ENCODE data around the gene NEK1. TPM values are rescaled to one million over a fixed set of nuclear protein-coding genes. Genes with fewer than 3 reads are reported as not detected.

The NEK1 gene
- total and polyA plus RNA-seq, 2 donors (not counting 1 experiment from before 2014, with no cell fraction given), result 3.3 to 21.4 TPM

DNA sequence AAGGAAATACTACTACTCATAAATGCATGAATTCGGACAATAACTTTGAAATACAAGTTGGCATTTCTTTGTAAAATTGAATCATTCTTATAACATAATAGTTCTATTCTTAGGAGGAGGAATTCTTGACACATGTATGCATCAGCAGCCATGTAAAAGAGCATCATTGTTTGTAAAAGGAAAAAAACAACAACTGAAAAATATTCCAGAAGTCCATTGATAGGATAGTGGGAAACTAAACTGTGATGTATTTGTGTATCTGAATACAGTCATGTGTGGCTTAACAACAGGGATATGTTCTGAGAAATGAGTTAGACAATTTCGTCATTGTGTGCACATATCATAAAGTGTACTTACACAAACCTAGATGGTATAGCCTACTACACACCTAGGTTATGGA, 239.6 kb downstream of the NEK1 start:
- Histone ChIP-seq H3K27ac (ENCODE audit: low read length in 2 of 2) (no peak overlapping the region), H4K20me1 (ENCODE audit: control insufficient read depth, insufficient read depth, low read length, poor library complexity, severe bottlenecking) (no peaks in the 10 kb centered on the region), H3K4me2 (replicated peaks; ENCODE audit: low read depth, low read length, poor library complexity, severe bottlenecking) (no peak overlapping the region), H2AFZ (ENCODE audit: insufficient read depth, low read depth, low read length, poor library complexity, severe bottlenecking) (no peak overlapping the region), H3K4me3 (ENCODE audit: control extremely low read depth in 1 of 5, extremely low read depth in 1 of 5, insufficient read depth in 1 of 5, low read depth in 2 of 5, low read length in 4 of 5) (no peak overlapping the region), H3K27me3 (replicated peaks in 1 of 4; ENCODE audit: control extremely low read depth in 1 of 4, control insufficient read depth in 3 of 4, insufficient read depth in 4 of 4, low read length in 3 of 4) (no peaks in the 10 kb centered on the region), H3K9ac (ENCODE audit: low read length) (no peak overlapping the region), H3K36me3 (replicated peaks in 1 of 2; ENCODE audit: control extremely low read depth in 1 of 2, control insufficient read depth in 1 of 2, extremely low read depth in 1 of 2, insufficient read depth in 2 of 2, low read length in 1 of 2) (no peaks in the 10 kb centered on the region), H3K79me2 (ENCODE audit: control insufficient read depth, insufficient read depth, low read length) (no peaks in the 10 kb centered on the region), H3K4me1 (ENCODE audit: control insufficient read depth in 2 of 2, insufficient read depth in 2 of 2, low read length in 2 of 2) (no peaks in the 10 kb centered on the region), H3K9me3 (ENCODE audit: control extremely low read depth in 1 of 3, control insufficient read depth in 2 of 3, insufficient read depth in 1 of 3, low read length in 2 of 3) (peaks cover 6 to 18% (median 17%) of the 10 kb centered on the region in 3 donors)
- no CpG with 5 or more reads among the region's 2 CpGs for WGBS (ENCODE audit: insufficient coverage)
- CTCF ChIA-PET, result no interaction called here
- no peaks in the 10 kb centered on the region for H3K27me3 Mint-ChIP-seq
- H3K9me3 Mint-ChIP-seq (ENCODE audit: insufficient read depth), result peaks cover 5% of the 10 kb centered on the region
- POLR2A ChIA-PET, result no interaction called here
- TF ChIP-seq, protein P1, sequence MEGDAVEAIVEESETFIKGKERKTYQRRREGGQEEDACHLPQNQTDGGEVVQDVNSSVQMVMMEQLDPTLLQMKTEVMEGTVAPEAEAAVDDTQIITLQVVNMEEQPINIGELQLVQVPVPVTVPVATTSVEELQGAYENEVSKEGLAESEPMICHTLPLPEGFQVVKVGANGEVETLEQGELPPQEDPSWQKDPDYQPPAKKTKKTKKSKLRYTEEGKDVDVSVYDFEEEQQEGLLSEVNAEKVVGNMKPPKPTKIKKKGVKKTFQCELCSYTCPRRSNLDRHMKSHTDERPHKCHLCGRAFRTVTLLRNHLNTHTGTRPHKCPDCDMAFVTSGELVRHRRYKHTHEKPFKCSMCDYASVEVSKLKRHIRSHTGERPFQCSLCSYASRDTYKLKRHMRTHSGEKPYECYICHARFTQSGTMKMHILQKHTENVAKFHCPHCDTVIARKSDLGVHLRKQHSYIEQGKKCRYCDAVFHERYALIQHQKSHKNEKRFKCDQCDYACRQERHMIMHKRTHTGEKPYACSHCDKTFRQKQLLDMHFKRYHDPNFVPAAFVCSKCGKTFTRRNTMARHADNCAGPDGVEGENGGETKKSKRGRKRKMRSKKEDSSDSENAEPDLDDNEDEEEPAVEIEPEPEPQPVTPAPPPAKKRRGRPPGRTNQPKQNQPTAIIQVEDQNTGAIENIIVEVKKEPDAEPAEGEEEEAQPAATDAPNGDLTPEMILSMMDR (IDR thresholded peaks at IDR 0.05), result no peak
- TF ChIP-seq EZH2 (IDR thresholded peaks at IDR 0.05; ENCODE audit: borderline replicate concordance, insufficient read depth, low read depth, low read length, poor library complexity, severe bottlenecking), result no peak
- H3K4me3 Mint-ChIP-seq, result no peak overlapping the region
- H3K27ac Mint-ChIP-seq, result no peak overlapping the region
- H3K4me1 Mint-ChIP-seq, result no peaks in the 10 kb centered on the region
- ATAC-seq (ENCODE audit: low read depth), result no peak
- intact Hi-C loops (cut with micrococcal nuclease), result no loop called here
- DNase-seq, result no peak

DNA sequence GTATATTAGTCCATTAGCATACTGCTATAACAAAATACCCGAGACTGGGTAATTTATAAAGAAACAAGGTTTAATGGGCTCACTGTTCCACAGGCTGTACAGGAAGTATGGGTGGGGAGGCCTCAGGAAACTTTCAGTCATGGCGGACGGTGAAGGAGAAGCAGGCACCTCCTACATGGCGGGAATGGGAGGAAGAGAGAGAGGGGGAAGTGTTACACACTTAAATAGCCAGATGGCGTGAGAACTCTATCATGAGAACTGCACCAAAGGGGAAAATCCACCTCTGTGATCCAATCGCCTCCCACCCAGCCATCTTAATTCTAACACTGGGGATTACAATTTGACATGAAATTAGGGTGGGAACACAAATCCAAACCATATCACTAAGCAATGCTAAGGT, 242.7 kb downstream of the NEK1 start:
- Mint-ChIP-seq H3K27ac (no peak overlapping the region), H3K4me1 (no peaks in the 10 kb centered on the region), H3K4me3 (no peak overlapping the region), H3K9me3 (ENCODE audit: insufficient read depth) (peaks cover 4% of the 10 kb centered on the region), H3K27me3 (no peaks in the 10 kb centered on the region)
- Histone ChIP-seq H3K79me2 (ENCODE audit: control insufficient read depth, insufficient read depth, low read length) (no peaks in the 10 kb centered on the region), H3K4me3 (ENCODE audit: control extremely low read depth in 1 of 5, extremely low read depth in 1 of 5, insufficient read depth in 1 of 5, low read depth in 2 of 5, low read length in 4 of 5) (no peak overlapping the region), H3K9ac (ENCODE audit: low read length) (no peak overlapping the region), H4K20me1 (ENCODE audit: control insufficient read depth, insufficient read depth, low read length, poor library complexity, severe bottlenecking) (no peaks in the 10 kb centered on the region), H3K4me1 (ENCODE audit: control insufficient read depth in 2 of 2, insufficient read depth in 2 of 2, low read length in 2 of 2) (no peaks in the 10 kb centered on the region), H3K27me3 (replicated peaks in 1 of 4; ENCODE audit: control extremely low read depth in 1 of 4, control insufficient read depth in 3 of 4, insufficient read depth in 4 of 4, low read length in 3 of 4) (no peaks in the 10 kb centered on the region), H3K27ac (ENCODE audit: low read length in 2 of 2) (no peak overlapping the region), H2AFZ (ENCODE audit: insufficient read depth, low read depth, low read length, poor library complexity, severe bottlenecking) (no peak overlapping the region), H3K9me3 (ENCODE audit: control extremely low read depth in 1 of 3, control insufficient read depth in 2 of 3, insufficient read depth in 1 of 3, low read length in 2 of 3) (peaks cover 1 to 13% (median 5%) of the 10 kb centered on the region in 3 donors), H3K36me3 (replicated peaks in 1 of 2; ENCODE audit: control extremely low read depth in 1 of 2, control insufficient read depth in 1 of 2, extremely low read depth in 1 of 2, insufficient read depth in 2 of 2, low read length in 1 of 2) (no peaks in the 10 kb centered on the region), H3K4me2 (replicated peaks; ENCODE audit: low read depth, low read length, poor library complexity, severe bottlenecking) (no peak overlapping the region)
- POLR2A ChIA-PET, result no interaction called here
- CTCF ChIA-PET, result no interaction called here
- WGBS (ENCODE audit: insufficient coverage), result 100% methylated on average over 2 of the region's 6 CpGs
- no peak for ATAC-seq (ENCODE audit: low read depth)
- DNase-seq, result no peak
- intact Hi-C loops (cut with micrococcal nuclease), result no loop called here
- TF ChIP-seq, protein P1 (IDR thresholded peaks at IDR 0.05), result no peak
- no peak for TF ChIP-seq EZH2 (IDR thresholded peaks at IDR 0.05; ENCODE audit: borderline replicate concordance, insufficient read depth, low read depth, low read length, poor library complexity, severe bottlenecking)

Measured in B cell (primary cell).